Measurements from ENCODE around the gene DNLZ.

DNA sequence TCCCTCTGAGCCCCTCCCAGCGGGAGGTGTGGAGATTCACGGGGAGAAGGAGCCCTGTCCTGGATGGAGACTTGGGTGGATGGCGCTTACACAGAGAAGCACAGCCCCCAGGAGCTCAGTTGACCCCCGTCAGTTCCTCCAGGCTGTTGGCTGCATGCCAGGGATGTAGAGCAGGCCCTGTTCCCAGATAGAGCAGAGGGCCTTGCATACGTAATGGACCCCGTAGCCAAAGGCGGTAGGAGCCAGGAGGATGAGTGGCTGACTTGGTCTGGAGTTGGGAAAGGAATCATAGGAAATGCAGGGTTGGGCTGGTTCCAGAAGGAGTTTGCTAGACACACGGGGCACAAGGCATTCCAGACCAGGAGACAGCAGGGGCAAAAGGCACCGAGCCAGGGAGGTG lies 49.4 kb upstream of the DNLZ start:
- TF ChIP-seq, protein P1, sequence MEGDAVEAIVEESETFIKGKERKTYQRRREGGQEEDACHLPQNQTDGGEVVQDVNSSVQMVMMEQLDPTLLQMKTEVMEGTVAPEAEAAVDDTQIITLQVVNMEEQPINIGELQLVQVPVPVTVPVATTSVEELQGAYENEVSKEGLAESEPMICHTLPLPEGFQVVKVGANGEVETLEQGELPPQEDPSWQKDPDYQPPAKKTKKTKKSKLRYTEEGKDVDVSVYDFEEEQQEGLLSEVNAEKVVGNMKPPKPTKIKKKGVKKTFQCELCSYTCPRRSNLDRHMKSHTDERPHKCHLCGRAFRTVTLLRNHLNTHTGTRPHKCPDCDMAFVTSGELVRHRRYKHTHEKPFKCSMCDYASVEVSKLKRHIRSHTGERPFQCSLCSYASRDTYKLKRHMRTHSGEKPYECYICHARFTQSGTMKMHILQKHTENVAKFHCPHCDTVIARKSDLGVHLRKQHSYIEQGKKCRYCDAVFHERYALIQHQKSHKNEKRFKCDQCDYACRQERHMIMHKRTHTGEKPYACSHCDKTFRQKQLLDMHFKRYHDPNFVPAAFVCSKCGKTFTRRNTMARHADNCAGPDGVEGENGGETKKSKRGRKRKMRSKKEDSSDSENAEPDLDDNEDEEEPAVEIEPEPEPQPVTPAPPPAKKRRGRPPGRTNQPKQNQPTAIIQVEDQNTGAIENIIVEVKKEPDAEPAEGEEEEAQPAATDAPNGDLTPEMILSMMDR (IDR thresholded peaks at IDR 0.05; ENCODE audit: poor library complexity, severe bottlenecking) = no peak
- TF ChIP-seq EP300 (conservative IDR thresholded peaks at IDR 0.05; ENCODE audit: poor library complexity, severe bottlenecking) (no peak), SMC3 (conservative IDR thresholded peaks at IDR 0.05; ENCODE audit: poor library complexity) (no peak), MXI1 (conservative IDR thresholded peaks at IDR 0.05; ENCODE audit: poor library complexity, severe bottlenecking) (no peak)

Data from neural cell (in vitro differentiated cells).